Activated CD4-positive, alpha-beta memory T cell treated with anti-CD3 and anti-CD28 coated beads for 36 hours (primary cell): Measurements from ENCODE around the gene LRRK1. TPM values are rescaled to one million over a fixed set of nuclear protein-coding genes. Genes with fewer than 3 reads are reported as not detected.

Experiments used
- CTCF ChIA-PET: fragments of 350-600 bp; sonication (Branson Sonifier 250); formaldehyde crosslinking; loops from one replicate; lab custom pipeline; 2021; ENCODE audit warnings: antibody characterized with exemption, inconsistent platforms; lab: Charles Lee
- POLR2A ChIA-PET: fragments of 350-600 bp; sonication (Branson Sonifier 250); formaldehyde crosslinking; loops from one replicate; lab custom pipeline; 2021; ENCODE audit warnings: antibody characterized with exemption; lab: Charles Lee
- DNase-seq: peaks from one replicate; pipeline ENCODE4 v3.0.0-alpha.2; 2020
- H3K27ac Mint-ChIP-seq: one replicate; pipeline ENCODE4 v1.8.0; 2021; ENCODE audit warnings: mixed read lengths
- H3K27me3 Mint-ChIP-seq: one replicate; pipeline ENCODE4 v1.8.0; 2021; ENCODE audit warnings: mixed read lengths
- H3K36me3 Mint-ChIP-seq: one replicate; pipeline ENCODE4 v1.8.0; 2021; ENCODE audit warnings: mixed read lengths
- H3K4me1 Mint-ChIP-seq: one replicate; pipeline ENCODE4 v1.8.0; 2021; ENCODE audit warnings: low read depth, mixed read lengths
- H3K4me3 Mint-ChIP-seq: one replicate; pipeline ENCODE4 v1.8.0; 2021; ENCODE audit warnings: mild to moderate bottlenecking, mixed read lengths
- H3K9me3 Mint-ChIP-seq: one replicate; pipeline ENCODE4 v1.8.0; 2021; ENCODE audit warnings: mixed read lengths
- intact Hi-C: fragments of 100-400 bp; cut with micrococcal nuclease; formaldehyde crosslinking; loops from one replicate; pipeline ENCODE4 v1.15.1; 2023
- total RNA-seq, 2 experiments: library from RNA; stranded (reverse); gene quantifications; one replicate each; pipeline ENCODE4 v1.2.3, GENCODE V29; 2021

The LRRK1 gene
- total RNA-seq, 2 experiments from 2014 or later: 0.41 to 0.71 TPM

DNA sequence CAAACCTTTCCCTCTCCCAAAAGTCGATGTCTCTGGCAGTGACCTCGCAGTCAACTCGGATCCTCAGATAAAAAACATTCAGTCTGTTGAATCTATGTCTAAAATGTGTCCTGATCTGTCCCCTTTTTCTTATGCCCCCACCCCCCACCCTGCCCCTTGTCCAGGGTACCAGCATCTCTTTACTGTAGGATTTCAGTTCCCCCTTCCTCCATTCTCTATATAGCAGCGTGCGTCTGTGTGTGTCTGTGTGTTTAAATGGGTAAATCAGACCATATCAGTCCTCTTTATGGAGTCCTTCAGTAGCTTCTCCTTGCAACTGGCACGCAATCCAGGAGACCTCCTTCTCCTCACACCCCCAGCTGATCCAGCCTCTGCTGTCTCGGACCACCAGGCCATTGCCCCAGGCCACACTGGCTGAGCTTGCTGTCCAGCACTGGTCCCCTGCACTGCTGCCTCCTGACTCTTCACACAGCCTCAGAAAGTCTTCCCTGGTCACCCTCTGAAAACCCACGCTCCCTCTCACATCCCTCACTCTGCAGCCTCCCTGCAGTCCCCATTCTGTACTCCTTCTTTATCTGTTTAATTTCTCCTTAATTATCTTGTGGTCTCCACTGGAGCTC lies 1.5 kb downstream of the LRRK1 start:
- POLR2A ChIA-PET: no interaction called here
- H3K36me3 Mint-ChIP-seq: no peaks in the 10 kb centered on the region
- peaks cover 44% of the 10 kb centered on the region for H3K27me3 Mint-ChIP-seq
- H3K4me1 Mint-ChIP-seq: peaks cover 17% of the 10 kb centered on the region
- intact Hi-C loops: no loop called here
- H3K9me3 Mint-ChIP-seq: no peaks in the 10 kb centered on the region
- no peak overlapping the region for H3K27ac Mint-ChIP-seq
- no peak for DNase-seq
- no peak overlapping the region for H3K4me3 Mint-ChIP-seq
- CTCF ChIA-PET: interaction anchor here (11.0 kb wide), 1 partner anchor 89 kb away, joined by 218 read pairs; no protein-coding TSS in a partner anchor

DNA sequence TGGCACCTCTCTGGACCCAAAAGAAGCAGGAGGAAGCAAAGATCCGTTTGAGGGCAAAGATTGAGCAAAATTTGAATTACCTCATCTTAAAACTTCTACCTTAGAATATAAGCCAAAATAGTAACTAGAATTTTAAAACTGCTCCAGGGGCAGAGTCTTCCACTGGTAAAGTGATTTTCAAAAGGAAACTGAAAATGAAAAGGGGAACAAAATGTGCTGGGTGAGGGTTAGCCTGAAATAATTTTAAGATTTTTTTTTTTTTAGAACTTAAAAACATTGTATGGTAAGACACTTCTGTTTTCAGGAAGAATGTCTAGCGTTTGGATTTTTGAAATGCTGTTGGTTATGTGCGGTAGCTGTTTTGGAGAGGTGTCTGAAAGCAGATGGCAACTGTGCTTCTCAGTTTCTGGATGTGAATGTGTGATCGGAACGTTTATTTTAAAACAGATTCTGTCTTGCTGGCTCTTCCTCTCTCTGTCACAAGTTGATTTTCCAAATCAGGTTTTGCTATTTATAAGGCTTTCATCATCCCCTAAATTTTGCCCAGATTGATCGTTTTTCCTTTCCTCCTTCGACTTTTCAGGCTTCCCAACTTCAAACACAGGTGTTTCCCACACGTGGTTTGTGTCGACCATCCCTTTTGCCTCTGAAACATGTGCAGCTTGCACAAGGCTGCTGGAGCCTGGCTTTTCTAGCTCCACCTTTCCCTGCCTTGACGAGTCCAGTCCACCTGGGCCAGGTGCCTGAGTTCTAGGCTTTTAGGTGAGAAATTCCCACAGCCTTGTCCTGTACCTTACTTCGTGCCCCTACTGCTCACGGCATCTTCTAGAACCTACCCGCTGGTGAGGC lies 3.3 kb downstream of the LRRK1 start:
- Mint-ChIP-seq H3K27ac (no peak overlapping the region), H3K4me1 (peaks cover 17% of the 10 kb centered on the region), H3K36me3 (no peaks in the 10 kb centered on the region), H3K4me3 (no peak overlapping the region), H3K9me3 (no peaks in the 10 kb centered on the region), H3K27me3 (peaks cover 37% of the 10 kb centered on the region)
- no peak for DNase-seq
- ChIA-PET CTCF (interaction anchor here (11.0 kb wide), 1 partner anchor 87 kb away, joined by 218 read pairs; no protein-coding TSS in a partner anchor), POLR2A (no interaction called here)
- intact Hi-C loops: no loop called here

DNA sequence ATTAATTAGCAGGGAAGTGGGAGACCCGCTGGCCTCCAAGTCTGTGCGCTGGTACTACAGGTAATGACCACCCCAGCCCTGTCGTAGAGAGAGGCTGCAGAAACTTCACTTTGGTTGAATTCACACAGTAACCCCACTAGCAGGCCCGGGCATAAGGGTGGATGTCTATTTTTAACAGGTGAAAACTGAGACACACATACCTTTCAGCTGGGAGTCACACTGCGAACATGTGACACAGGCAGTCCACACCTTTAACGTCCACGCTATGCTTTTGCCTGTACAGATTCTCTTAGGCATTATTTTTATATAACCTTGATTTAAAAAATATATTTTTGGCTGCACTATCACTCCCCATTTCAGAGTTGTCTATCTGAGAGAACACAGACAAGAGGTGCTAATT lies 3.9 kb downstream of the LRRK1 start:
- H3K36me3 Mint-ChIP-seq: no peaks in the 10 kb centered on the region

DNA sequence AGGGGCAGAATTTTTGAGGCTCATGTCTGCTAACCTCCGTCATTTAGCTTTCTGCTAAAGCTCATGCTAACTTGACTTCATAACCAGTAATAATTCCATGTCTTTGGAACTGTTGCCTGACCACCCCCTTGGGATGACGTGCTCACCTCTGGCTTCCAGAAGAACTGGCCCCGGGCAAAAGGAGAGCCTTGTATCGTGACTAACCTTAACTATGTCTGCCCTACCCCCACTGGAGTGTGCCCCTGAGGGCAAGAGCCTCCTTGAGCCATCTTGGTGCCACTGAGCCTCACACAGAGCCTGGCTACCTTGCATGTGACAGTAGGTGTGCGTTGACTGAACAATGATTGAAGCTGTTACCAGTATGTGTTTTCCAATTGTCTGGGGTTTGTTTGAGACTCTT lies 4.7 kb downstream of the LRRK1 start:
- Mint-ChIP-seq H3K9me3 (no peaks in the 10 kb centered on the region), H3K36me3 (no peaks in the 10 kb centered on the region), H3K4me3 (no peak overlapping the region), H3K27me3 (peaks cover 28% of the 10 kb centered on the region), H3K4me1 (peaks cover 8% of the 10 kb centered on the region), H3K27ac (no peak overlapping the region)
- ChIA-PET CTCF (interaction anchor here (11.0 kb wide), 1 partner anchor 86 kb away, joined by 218 read pairs; no protein-coding TSS in a partner anchor), POLR2A (no interaction called here)
- intact Hi-C loops: no loop called here
- DNase-seq: no peak

More for the DNA sequence above, 3.9 kb downstream of the LRRK1 start:
- H3K27me3 Mint-ChIP-seq: peaks cover 34% of the 10 kb centered on the region
- ChIA-PET POLR2A (no interaction called here), CTCF (interaction anchor here (11.0 kb wide), 1 partner anchor 87 kb away, joined by 218 read pairs; no protein-coding TSS in a partner anchor)
- intact Hi-C loops: no loop called here
- H3K27ac Mint-ChIP-seq: no peak overlapping the region
- H3K9me3 Mint-ChIP-seq: no peaks in the 10 kb centered on the region
- H3K4me3 Mint-ChIP-seq: no peak overlapping the region
- peaks cover 16% of the 10 kb centered on the region for H3K4me1 Mint-ChIP-seq
- no peak for DNase-seq

DNA sequence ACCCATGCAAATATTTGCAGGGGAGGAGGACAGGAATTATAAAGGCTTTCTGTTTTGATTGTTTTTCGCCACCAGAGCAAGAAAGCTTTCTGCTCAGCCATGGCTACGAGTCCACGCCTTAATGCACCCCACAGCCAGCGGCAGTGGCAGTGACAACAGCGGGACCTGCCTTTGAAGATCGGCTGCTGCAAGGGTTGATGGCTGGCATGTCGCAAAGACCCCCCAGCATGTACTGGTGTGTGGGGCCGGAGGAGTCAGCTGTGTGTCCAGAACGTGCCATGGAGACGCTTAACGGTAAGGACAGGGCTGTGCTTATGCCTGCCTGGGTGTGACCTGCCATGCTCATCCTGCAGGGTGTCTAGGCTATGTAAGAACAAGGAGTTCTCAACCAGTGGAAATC lies 5.3 kb downstream of the LRRK1 start:
- H3K27me3 Mint-ChIP-seq: peaks cover 31% of the 10 kb centered on the region
- no peak for DNase-seq
- intact Hi-C loops: no loop called here
- CTCF ChIA-PET: interaction anchor here (11.0 kb wide), 1 partner anchor 85 kb away, joined by 218 read pairs; no protein-coding TSS in a partner anchor
- peaks cover 8% of the 10 kb centered on the region for H3K4me1 Mint-ChIP-seq
- POLR2A ChIA-PET: no interaction called here
- no peaks in the 10 kb centered on the region for H3K36me3 Mint-ChIP-seq
- H3K4me3 Mint-ChIP-seq: no peak overlapping the region
- no peak overlapping the region for H3K27ac Mint-ChIP-seq
- no peaks in the 10 kb centered on the region for H3K9me3 Mint-ChIP-seq

DNA sequence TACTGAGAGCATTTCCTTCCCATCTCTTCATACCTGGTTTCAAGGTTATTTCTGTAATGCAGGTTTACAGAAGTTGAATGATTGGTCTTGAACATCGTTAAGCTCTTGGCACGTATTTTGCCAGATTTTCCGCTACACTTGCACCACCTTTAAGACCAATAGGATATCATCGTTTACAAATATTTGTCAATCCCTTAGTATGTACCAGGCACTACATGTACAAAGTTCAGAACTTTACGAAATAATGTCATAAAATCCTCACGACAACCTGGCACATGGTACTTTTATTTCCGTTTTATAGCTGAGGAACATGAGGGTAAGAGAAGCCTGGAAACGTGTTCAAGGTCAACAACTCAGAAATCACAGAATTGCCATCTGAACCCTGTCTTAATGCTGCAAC lies 6.3 kb downstream of the LRRK1 start:
- DNase-seq: no peak
- no peak overlapping the region for H3K27ac Mint-ChIP-seq
- ChIA-PET CTCF (no interaction called here), POLR2A (no interaction called here)
- H3K36me3 Mint-ChIP-seq: no peaks in the 10 kb centered on the region
- no peak overlapping the region for H3K4me3 Mint-ChIP-seq
- intact Hi-C loops: no loop called here
- H3K4me1 Mint-ChIP-seq: peaks cover 6% of the 10 kb centered on the region
- H3K9me3 Mint-ChIP-seq: no peaks in the 10 kb centered on the region
- peaks cover 24% of the 10 kb centered on the region for H3K27me3 Mint-ChIP-seq

DNA sequence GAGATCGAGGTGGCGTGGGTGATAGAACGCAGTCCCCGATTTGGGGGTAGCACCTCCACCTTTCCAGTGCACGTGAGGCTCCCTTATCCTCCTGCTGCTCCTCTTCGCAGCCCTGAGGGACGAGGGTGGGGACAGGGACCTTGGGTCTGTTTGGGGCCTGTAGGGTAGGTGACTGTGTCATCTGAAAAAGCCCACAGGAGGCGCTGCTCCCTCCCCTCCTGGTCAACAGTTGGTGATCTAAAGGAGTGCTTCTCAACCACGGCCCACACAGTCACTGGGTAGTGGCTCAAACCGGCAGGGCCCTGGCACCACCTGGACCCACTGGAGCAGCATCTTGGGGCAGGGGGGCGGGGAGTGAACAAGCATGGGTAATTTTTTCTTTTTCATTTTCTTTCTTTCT lies 7.1 kb downstream of the LRRK1 start:
- intact Hi-C loops: no loop called here
- H3K9me3 Mint-ChIP-seq: no peaks in the 10 kb centered on the region

DNA sequence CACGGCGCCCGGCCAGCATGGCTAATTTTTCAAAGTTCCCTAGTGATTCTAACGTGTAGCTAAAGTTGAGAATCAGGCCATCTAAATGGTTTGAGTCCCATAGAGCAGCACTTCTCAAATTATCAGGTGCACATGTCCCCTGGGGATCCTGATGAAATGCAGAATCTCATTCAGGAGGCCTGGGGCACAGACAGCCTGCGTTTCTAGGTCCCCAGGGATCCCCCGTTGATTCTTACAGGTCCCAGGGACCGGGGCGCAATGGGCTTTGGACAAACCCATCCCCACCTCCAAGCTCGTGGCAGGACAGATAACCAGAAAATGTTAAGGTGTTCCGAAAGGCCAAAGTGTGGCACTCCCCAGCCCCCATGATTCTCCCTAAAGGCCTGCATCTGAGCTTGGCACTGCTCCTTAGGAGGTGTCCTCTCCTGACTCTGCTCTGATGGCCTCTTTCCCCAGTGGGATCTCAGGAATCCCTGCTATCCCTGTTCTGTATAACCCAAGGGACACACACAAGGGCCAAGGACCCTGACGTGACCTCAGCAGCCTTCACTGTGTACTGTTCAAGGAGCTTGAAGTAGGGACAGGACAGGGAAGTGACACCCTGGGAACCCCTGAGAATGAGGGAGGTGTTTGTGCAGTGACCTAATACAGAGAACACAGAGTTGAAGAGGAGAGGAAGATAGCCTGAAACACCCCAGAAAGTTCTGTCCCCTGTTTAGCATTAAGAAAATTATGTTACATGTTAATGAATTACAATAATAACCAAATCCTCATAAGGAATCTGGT lies 8.0 kb downstream of the LRRK1 start:
- intact Hi-C loops: no loop called here
- Mint-ChIP-seq H3K4me1 (peaks cover 4% of the 10 kb centered on the region), H3K27ac (no peak overlapping the region), H3K27me3 (peaks cover 17% of the 10 kb centered on the region), H3K9me3 (no peaks in the 10 kb centered on the region), H3K36me3 (no peaks in the 10 kb centered on the region), H3K4me3 (no peak overlapping the region)
- DNase-seq: no peak
- POLR2A ChIA-PET: no interaction called here
- CTCF ChIA-PET: interaction anchor here (1.7 kb wide), 1 partner anchor 9 kb away, joined by 8 read pairs; the partner anchor contains the start of gene LRRK1

More for the DNA sequence above, 7.1 kb downstream of the LRRK1 start:
- no peak for DNase-seq
- Mint-ChIP-seq H3K36me3 (no peaks in the 10 kb centered on the region), H3K27me3 (peaks cover 17% of the 10 kb centered on the region), H3K27ac (no peak overlapping the region), H3K4me1 (peaks cover 6% of the 10 kb centered on the region), H3K4me3 (no peak overlapping the region)
- POLR2A ChIA-PET: no interaction called here
- CTCF ChIA-PET: no interaction called here

DNA sequence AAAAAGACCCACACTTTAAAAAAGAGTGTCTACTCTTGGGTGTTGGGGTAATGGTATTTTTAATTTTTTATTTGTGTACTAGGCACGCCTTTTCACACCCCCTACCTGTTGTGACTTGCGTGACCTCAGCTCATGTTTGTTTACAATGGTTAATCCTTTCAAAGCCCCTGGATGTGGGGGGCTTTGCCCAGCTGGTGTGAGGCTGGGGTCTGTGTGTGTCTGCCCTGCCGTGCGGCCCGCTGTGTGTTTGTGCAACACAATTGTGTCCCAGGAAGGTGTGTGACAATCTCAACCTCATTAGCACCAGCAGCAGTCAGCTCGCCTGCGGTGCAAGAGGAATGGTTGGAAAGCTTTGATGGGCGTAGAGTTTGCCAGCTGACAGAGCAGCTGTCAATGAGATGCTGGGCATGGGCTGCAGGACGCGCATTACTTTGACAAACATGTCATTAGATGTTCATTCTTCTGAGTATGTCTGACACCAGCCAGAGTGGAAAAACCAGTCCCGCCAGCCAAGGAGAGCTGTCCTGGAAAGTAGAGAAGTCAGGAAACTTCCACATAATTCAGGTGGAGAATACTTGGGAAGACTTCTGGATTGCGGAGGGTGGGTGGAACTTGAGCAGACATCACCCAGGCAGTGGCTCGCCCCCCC lies 9.6 kb downstream of the LRRK1 start:
- Mint-ChIP-seq H3K4me1 (no peaks in the 10 kb centered on the region), H3K4me3 (no peak overlapping the region), H3K27ac (no peak overlapping the region), H3K9me3 (no peaks in the 10 kb centered on the region), H3K27me3 (peaks cover 8% of the 10 kb centered on the region), H3K36me3 (no peaks in the 10 kb centered on the region)
- DNase-seq: no peak
- intact Hi-C loops: no loop called here
- POLR2A ChIA-PET: no interaction called here
- CTCF ChIA-PET: interaction anchor here (0.7 to 1.3 kb wide), 2 partner anchors 79 kb away, joined by 3 read pairs; no protein-coding TSS in a partner anchor

DNA sequence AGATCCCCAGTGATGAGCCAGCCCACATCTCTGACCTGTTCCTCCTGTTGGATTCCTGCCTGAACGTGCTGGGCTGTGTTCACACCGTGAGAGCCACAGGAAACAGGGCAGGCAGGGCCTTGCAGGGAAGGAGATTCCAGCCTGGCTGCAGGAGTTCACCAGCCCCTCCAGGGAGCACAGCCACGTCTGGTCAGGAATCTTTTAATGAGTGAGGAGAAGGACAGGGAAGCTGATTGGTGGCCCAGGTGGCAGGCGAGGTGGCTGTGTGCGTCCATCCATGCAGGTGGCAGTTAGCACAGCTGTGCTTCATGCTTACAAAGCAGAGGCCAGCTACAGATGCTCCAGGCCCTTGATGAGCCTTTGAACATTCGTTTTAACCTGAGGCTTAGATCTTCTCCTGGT lies 10.5 kb downstream of the LRRK1 start:
- Mint-ChIP-seq H3K9me3 (no peaks in the 10 kb centered on the region), H3K27me3 (peaks cover 9% of the 10 kb centered on the region), H3K4me1 (no peaks in the 10 kb centered on the region), H3K4me3 (no peak overlapping the region), H3K36me3 (no peaks in the 10 kb centered on the region), H3K27ac (no peak overlapping the region)
- no peak for DNase-seq
- ChIA-PET POLR2A (no interaction called here), CTCF (interaction anchor here (1.0 to 1.3 kb wide), 2 partner anchors 11 to 78 kb away, joined by 3 to 4 read pairs; no protein-coding TSS in a partner anchor)
- intact Hi-C loops: no loop called here

DNA sequence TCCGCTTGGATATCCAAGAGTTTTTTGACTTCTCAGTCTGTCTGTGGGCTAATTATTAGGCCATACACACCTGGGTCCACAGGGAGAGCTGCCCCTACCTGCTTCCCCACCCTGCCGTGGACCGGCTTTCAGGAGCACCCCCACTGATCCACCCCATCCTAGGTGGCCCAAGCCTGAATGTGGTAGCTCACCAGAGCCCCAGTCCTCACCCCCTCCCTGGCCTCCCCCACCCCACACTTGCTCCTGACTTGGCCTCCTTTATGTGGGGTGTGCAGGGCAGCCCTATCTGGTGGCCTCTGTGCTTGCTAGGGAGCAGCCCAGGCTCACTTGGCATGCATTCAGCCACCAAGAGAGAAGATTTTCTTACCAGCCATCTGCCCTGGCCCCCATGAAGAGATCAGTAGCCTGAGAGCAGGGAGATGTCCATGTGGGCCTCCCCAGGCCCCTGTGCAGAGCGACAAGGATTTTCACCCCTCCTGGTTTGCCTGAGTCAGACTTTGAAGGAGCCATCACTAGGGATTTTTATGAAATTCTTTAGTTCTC lies 11.2 kb downstream of the LRRK1 start:
- Mint-ChIP-seq H3K27ac (no peak overlapping the region), H3K36me3 (no peaks in the 10 kb centered on the region), H3K4me1 (no peaks in the 10 kb centered on the region), H3K27me3 (peaks cover 9% of the 10 kb centered on the region), H3K9me3 (no peaks in the 10 kb centered on the region), H3K4me3 (no peak overlapping the region)
- intact Hi-C loops: no loop called here
- ChIA-PET POLR2A (no interaction called here), CTCF (interaction anchor here (1.0 to 1.3 kb wide), 3 partner anchors 12 to 86 kb away, joined by 3 to 4 read pairs (median 3); no protein-coding TSS in a partner anchor)
- DNase-seq: no peak
